OCI-LY7 (cell line): ENCODE data around the gene TMEM100.

ENCODE experiments used
- CTCF ChIP-seq: fragments of 200-600 bp; sonication (generic); conservative IDR thresholded peaks from 2 replicates; pipeline ENCODE4 v1.5.1; 2014; ENCODE audit warnings: mild to moderate bottlenecking, antibody characterized with exemption, low read length, moderate library complexity, mixed read lengths
- EZH2phosphoT487 ChIP-seq: fragments of 200-600 bp; sonication (generic); IDR thresholded peaks from 2 replicates; pipeline ENCODE4 v1.6.1; 2018; ENCODE audit warnings: low read depth, borderline replicate concordance, mild to moderate bottlenecking, mixed run types, antibody characterized with exemption, low read length, moderate library complexity, mixed read lengths

GRCh38 chr17:55750750-55751657 is 28.3 kb upstream of the TMEM100 start, which contains the start of gene PCTP:
- TF ChIP-seq CTCF (peak; percentile 60), EZH2phosphoT487 (no peak)
